T-cell (primary cell): ENCODE results near the gene SLC44A1. TPM values are rescaled to one million over a fixed set of nuclear protein-coding genes. Genes with fewer than 3 reads are reported as not detected.

Experiments used
- ATAC-seq, 4 experiments: fragments of 200-7000 bp in 3 of 4; fragments of 150-1000 bp in 1 of 4; cut with Tn5 transposase; replicated peaks in 1 of 4; 1 replicate in 3 of 4; 2 replicates in 1 of 4; pipeline ENCODE4 v1.10.0; 2021; ENCODE audit warnings: moderate library complexity in 3 of 4, mild to moderate bottlenecking in 2 of 4, moderate number of reproducible peaks in 1 of 4
- CTCF ChIA-PET, 2 donors: fragments of 300-600 bp; sonication (Branson Sonifier 250); formaldehyde crosslinking; loops; one replicate each; lab custom pipeline; 2022; ENCODE audit warnings: antibody characterized with exemption in 2 of 2; lab: Charles Lee
- POLR2A ChIA-PET, 2 donors: fragments of 300-600 bp; sonication (Branson Sonifier 250); formaldehyde crosslinking; loops; one replicate each; lab custom pipeline; 2022; ENCODE audit warnings: antibody characterized with exemption in 2 of 2; lab: Charles Lee
- DNase-seq, 35 experiments: peaks; one replicate each; pipeline versions ENCODE4 v3.0.0 to v3.0.0-alpha.2; 2013 to 2023
- H3K27ac ChIP-seq: one replicate; pipeline ENCODE4 v1.5.1; 2013; ENCODE audit warnings: low read length
- H3K27me3 ChIP-seq, 2 experiments: replicated peaks in 1 of 2; 1 replicate in 1 of 2; 2 replicates in 1 of 2; pipeline versions ENCODE4 v1.6.1 to v1.7.0; 2013; ENCODE audit warnings: low read length in 1 of 2, mixed read lengths in 1 of 2; ENCODE audit not compliant: control insufficient read depth in 2 of 2, insufficient read depth in 2 of 2; ENCODE audit errors: extremely low read depth in 1 of 2
- H3K36me3 ChIP-seq, 2 donors: 1 replicate in 1 of 2; 2 replicates in 1 of 2; pipeline versions ENCODE4 v1.6.1 to v1.7.0; 2013; ENCODE audit warnings: low read length in 1 of 2; ENCODE audit not compliant: control insufficient read depth in 2 of 2, insufficient read depth in 1 of 2; ENCODE audit errors: extremely low read depth in 1 of 2
- H3K4me1 ChIP-seq, 2 experiments: 1 replicate in 1 of 2; 2 replicates in 1 of 2; pipeline versions ENCODE4 v1.6.1 to v1.7.0; 2013; ENCODE audit warnings: low read length in 2 of 2, mixed read lengths in 1 of 2; ENCODE audit not compliant: insufficient read depth in 2 of 2, control insufficient read depth in 1 of 2; ENCODE audit errors: extremely low read depth in 1 of 2
- H3K4me3 ChIP-seq, 2 donors: 1 replicate in 1 of 2; 2 replicates in 1 of 2; pipeline versions ENCODE4 v1.5.1 to v1.7.0; 2013; ENCODE audit warnings: mild to moderate bottlenecking in 2 of 2, low read length in 1 of 2, moderate library complexity in 1 of 2; ENCODE audit not compliant: control insufficient read depth in 1 of 2; ENCODE audit errors: extremely low read depth in 1 of 2
- H3K9me3 ChIP-seq: 2 replicates; pipeline ENCODE4 v1.7.0; 2013
- H3K27ac Mint-ChIP-seq, 2 donors: one replicate each; pipeline ENCODE4 v1.8.0; 2020 to 2021; ENCODE audit warnings: mild to moderate bottlenecking in 2 of 2, mixed read lengths in 2 of 2
- H3K27me3 Mint-ChIP-seq, 2 donors: one replicate each; pipeline ENCODE4 v1.8.0; 2021 to 2022; ENCODE audit warnings: mixed read lengths in 2 of 2
- H3K36me3 Mint-ChIP-seq: one replicate; pipeline ENCODE4 v1.8.0; 2021; ENCODE audit warnings: mixed read lengths
- H3K4me1 Mint-ChIP-seq, 3 donors: one replicate each; pipeline ENCODE4 v1.8.0; 2020 to 2022; ENCODE audit warnings: mixed read lengths in 3 of 3, mild to moderate bottlenecking in 1 of 3
- H3K4me3 Mint-ChIP-seq, 3 donors: one replicate each; pipeline ENCODE4 v1.8.0; 2020 to 2022; ENCODE audit warnings: mild to moderate bottlenecking in 3 of 3, mixed read lengths in 3 of 3, moderate library complexity in 3 of 3
- H3K9me3 Mint-ChIP-seq, 3 donors: one replicate each; pipeline ENCODE4 v1.8.0; 2020 to 2022; ENCODE audit warnings: mixed read lengths in 3 of 3
- WGBS: methylation state at CpG from one replicate; pipeline ENCODE4 v1.1.5; 2013; ENCODE audit warnings: missing lambda C conversion rate; ENCODE audit not compliant: insufficient coverage; 5-methylcytosine and 5-hydroxymethylcytosine counted together
- total RNA-seq, 35 experiments: library from RNA in 6 of 35; stranded (reverse) in 6 of 35; fragments of 120-200 nt in 1 of 35; gene quantifications; one replicate each; pipeline versions ENCODE4 v1.2.1 to v1.2.4 and lab custom pipeline; 2013 to 2026

SLC44A1 gene
- total RNA-seq, 5 donors from 2014 or later (not counting 1 experiment from before 2014, with no cell fraction given) = 7.3 to 10.2 (median 9.4) TPM

- Mint-ChIP-seq H3K36me3 (no peaks in the 10 kb centered on the region), H3K9me3 (no peaks in the 10 kb centered on the region), H3K27me3 (no peaks in the 10 kb centered on the region), H3K27ac (peak within 1 kb of the TSS in 1 of 2 donors; percentile 57), H3K4me1 (peaks cover 7 to 13% (median 11%) of the 10 kb centered on the region in 3 donors), H3K4me3 (peak within 1 kb of the TSS; percentile 72 to 83 (median 83))
- Histone ChIP-seq H3K9me3 (no peaks in the 10 kb centered on the region), H3K4me1 (peaks cover 0 to 12% of the 10 kb centered on the region in 2 experiments), H3K27me3 (peaks cover 0 to 3% of the 10 kb centered on the region in 2 experiments), H3K36me3 (no peaks in the 10 kb centered on the region), H3K27ac (no peak within 1 kb of the TSS), H3K4me3 (peak within 1 kb of the TSS; percentile 52 to 70)
- ChIA-PET CTCF (interaction anchor here in 1 of 2 donors (0.6 to 0.7 kb wide), 3 partner anchors 377 to 588 kb away, joined by 3 to 5 read pairs (median 3); no protein-coding TSS in a partner anchor), POLR2A (no interaction called here)
- 0% methylated on average over 63 of the region's 87 CpGs for WGBS
- ATAC-seq (peak; percentile 89 to 94 (median 92)), DNase-seq (peak; percentile 29 to 84 (median 60))
Measured at GRCh38 chr9:105447814-105448812, 203.7 kb downstream of the SLC44A1 start, which contains the start of gene FSD1L. TSS of gene FSD1L (plus strand) at chr9:105448034. CDS start at chr9:105448221, 187 bp downstream.

DNA sequence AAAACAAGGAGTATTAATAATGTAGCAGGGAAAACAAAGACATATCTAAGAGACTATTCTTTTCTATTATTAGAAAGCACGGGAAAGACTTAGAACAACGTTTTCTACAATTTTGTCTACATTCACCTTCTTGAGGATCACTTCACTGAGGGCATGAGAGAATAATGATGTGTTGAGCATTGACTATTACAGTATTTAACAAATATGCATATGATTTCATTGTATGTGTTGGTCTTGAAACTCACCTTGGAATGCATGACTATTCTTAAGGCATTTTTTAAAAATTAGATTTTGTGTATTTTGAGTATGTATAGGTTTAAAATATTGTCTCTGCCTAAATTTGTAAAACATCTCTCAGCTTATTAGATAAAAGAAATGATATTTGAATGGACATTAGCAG, 204.6 kb downstream of the SLC44A1 start:
- Mint-ChIP-seq H3K9me3 (no peaks in the 10 kb centered on the region), H3K4me1 (peaks cover 7 to 13% (median 11%) of the 10 kb centered on the region in 3 donors), H3K36me3 (no peaks in the 10 kb centered on the region), H3K27ac (no peak overlapping the region), H3K27me3 (no peaks in the 10 kb centered on the region), H3K4me3 (peak overlapping the region; percentile 72 to 83 (median 76))
- WGBS = no CpG with 5 or more reads among the region's 2 CpGs
- Histone ChIP-seq H3K27ac (no peak overlapping the region), H3K4me1 (peaks cover 0 to 12% of the 10 kb centered on the region in 2 experiments), H3K4me3 (no peak overlapping the region), H3K27me3 (peaks cover 0 to 3% of the 10 kb centered on the region in 2 experiments), H3K9me3 (no peaks in the 10 kb centered on the region), H3K36me3 (no peaks in the 10 kb centered on the region)
- ATAC-seq (no peak), DNase-seq (no peak)
- ChIA-PET CTCF (no interaction called here), POLR2A (no interaction called here)

DNA sequence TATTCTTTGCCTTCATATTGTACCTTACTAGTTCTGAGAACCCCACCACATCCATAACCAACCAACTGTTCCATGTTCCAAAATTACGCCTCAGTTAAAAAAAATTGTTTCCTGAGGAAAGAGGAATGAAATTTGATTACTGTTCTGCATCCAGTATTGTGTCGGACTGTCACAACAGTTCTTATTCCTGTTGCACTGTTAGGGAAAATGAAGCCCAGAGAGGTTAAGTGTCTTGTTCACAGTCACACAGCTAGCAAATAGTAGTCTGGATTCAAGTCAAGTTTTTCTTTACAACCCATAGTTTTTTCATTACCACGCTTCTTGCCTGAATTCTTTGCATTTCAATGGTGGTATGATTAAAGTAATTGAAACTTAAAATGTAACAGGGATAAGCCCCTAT, 207.7 kb downstream of the SLC44A1 start:
- peaks cover 6 to 13% (median 11%) of the 10 kb centered on the region in 3 donors for H3K4me1 Mint-ChIP-seq
- no peak overlapping the region for H3K4me3 Mint-ChIP-seq
- DNase-seq (no peak), ATAC-seq (no peak)
- H3K9me3 Mint-ChIP-seq = no peaks in the 10 kb centered on the region
- H3K36me3 Mint-ChIP-seq = no peaks in the 10 kb centered on the region
- Histone ChIP-seq H3K4me1 (peaks cover 0 to 12% of the 10 kb centered on the region in 2 experiments), H3K27ac (no peak overlapping the region), H3K36me3 (no peaks in the 10 kb centered on the region), H3K9me3 (no peaks in the 10 kb centered on the region), H3K4me3 (no peak overlapping the region), H3K27me3 (peaks cover 0 to 3% of the 10 kb centered on the region in 2 experiments)
- POLR2A ChIA-PET = interaction anchor here in 1 of 2 donors (0.5 kb wide), 1 partner anchor 62 kb away, joined by 5 read pairs; no protein-coding TSS in a partner anchor
- no peak overlapping the region for H3K27ac Mint-ChIP-seq
- 90% methylated on average over 2 of the region's 3 CpGs for WGBS
- CTCF ChIA-PET = no interaction called here
- H3K27me3 Mint-ChIP-seq = no peaks in the 10 kb centered on the region

DNA sequence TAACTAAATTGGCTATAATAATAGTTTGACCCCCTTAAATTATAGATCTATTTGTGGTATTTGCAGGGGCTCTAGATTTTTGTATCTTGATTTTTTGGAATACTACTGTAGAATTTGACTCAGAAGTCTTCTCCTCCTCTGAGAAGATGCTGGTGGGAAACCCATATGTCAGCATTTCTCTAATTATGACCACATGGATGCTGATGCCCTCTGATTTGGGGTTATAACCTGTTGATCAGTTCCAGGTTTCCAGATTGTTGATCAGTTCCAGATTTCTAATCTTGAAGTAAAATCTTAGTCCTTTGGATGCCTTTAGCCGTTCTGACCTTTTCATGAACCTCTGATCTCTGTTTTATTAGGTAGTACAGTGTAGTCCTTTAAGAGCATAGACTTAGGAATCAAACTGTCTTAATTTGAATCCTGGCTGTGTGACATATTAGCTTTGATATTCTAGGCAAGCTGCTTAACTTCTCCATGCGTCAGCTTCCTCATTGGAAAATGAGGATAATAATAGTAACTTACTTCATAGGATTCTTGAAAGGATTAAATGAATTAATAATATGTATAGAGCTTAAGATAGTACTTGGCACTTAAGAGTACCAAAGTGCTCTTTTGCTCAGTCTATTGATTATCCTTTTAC, 211.5 kb downstream of the SLC44A1 start:
- no peak overlapping the region for H3K27ac Mint-ChIP-seq
- DNase-seq (no peak), ATAC-seq (no peak)
- Histone ChIP-seq H3K9me3 (no peaks in the 10 kb centered on the region), H3K27ac (no peak overlapping the region), H3K27me3 (peaks cover 0 to 4% of the 10 kb centered on the region in 2 experiments), H3K4me3 (no peak overlapping the region), H3K4me1 (no peaks in the 10 kb centered on the region), H3K36me3 (no peaks in the 10 kb centered on the region)
- H3K27me3 Mint-ChIP-seq = no peaks in the 10 kb centered on the region
- peaks cover 10% of the 10 kb centered on the region for H3K36me3 Mint-ChIP-seq
- ChIA-PET CTCF (no interaction called here), POLR2A (no interaction called here)
- WGBS = 100% methylated on average over 1 of the region's 2 CpGs
- no peak overlapping the region for H3K4me3 Mint-ChIP-seq
- H3K9me3 Mint-ChIP-seq = peaks cover 0 to 8% (median 4%) of the 10 kb centered on the region in 3 donors
- no peaks in the 10 kb centered on the region for H3K4me1 Mint-ChIP-seq

- WGBS = 95% methylated on average over 15 of the region's 15 CpGs
- DNase-seq = no peak
- Histone ChIP-seq H3K27me3 (peaks cover 0 to 4% of the 10 kb centered on the region in 2 experiments), H3K4me3 (no peak overlapping the region), H3K4me1 (no peaks in the 10 kb centered on the region), H3K27ac (no peak overlapping the region), H3K9me3 (no peaks in the 10 kb centered on the region), H3K36me3 (no peaks in the 10 kb centered on the region)
- Mint-ChIP-seq H3K27ac (no peak overlapping the region), H3K27me3 (no peaks in the 10 kb centered on the region), H3K36me3 (peaks cover 10% of the 10 kb centered on the region), H3K4me3 (no peak overlapping the region), H3K9me3 (peaks cover 0 to 8% (median 4%) of the 10 kb centered on the region in 3 donors), H3K4me1 (no peaks in the 10 kb centered on the region)
- no peak for ATAC-seq
- POLR2A ChIA-PET = no interaction called here
- CTCF ChIA-PET = interaction anchor here in 1 of 2 donors (0.6 kb wide), 1 partner anchor 39 kb away, joined by 7 read pairs; no protein-coding TSS in a partner anchor
Measured at GRCh38 chr9:105457560-105458294, 213.3 kb downstream of the SLC44A1 start.
